Gastroesophageal sphincter (tissue), 4 donors: ENCODE results near the gene UGT1A3. TPM values are rescaled to one million over a fixed set of nuclear protein-coding genes. Genes with fewer than 3 reads are reported as not detected.

Experiments
- ATAC-seq: fragments of 150-250 bp; one replicate; pipeline ENCODE4 v1.9.1; 2016; ENCODE audit warnings: mild to moderate bottlenecking, moderate library complexity
- H3K27ac ChIP-seq, 4 donors: fragments of 200-600 bp; sonication (generic) in 3 of 4; 1 replicate in 3 of 4; 2 replicates in 1 of 4; pipeline ENCODE4 v1.5.1; 2016 to 2019
- H3K27me3 ChIP-seq: fragments of 200-600 bp; sonication (generic); one replicate; pipeline ENCODE4 v1.5.1; 2019
- H3K36me3 ChIP-seq, 2 donors: fragments of 200-600 bp; sonication (generic); one replicate each; pipeline ENCODE4 v1.5.1; 2019; ENCODE audit warnings: control low read depth in 1 of 2
- H3K4me1 ChIP-seq, 3 donors: fragments of 200-600 bp; sonication (generic); 1 replicate in 2 of 3; 2 replicates in 1 of 3; pipeline ENCODE4 v1.5.1; 2016 to 2019; ENCODE audit warnings: control low read depth in 2 of 3
- H3K4me3 ChIP-seq, 2 donors: fragments of 200-600 bp; sonication (generic); one replicate each; pipeline ENCODE4 v1.5.1; 2019; ENCODE audit warnings: mild to moderate bottlenecking in 1 of 2, moderate library complexity in 1 of 2
- H3K9me3 ChIP-seq, 3 donors: fragments of 200-600 bp; sonication (generic); one replicate each; pipeline ENCODE4 v1.5.1; 2017 to 2019; ENCODE audit warnings: control low read depth in 2 of 3
- EP300 ChIP-seq: sonication (generic); formaldehyde crosslinking; IDR thresholded peaks from one replicate; pipeline ENCODE4 v1.6.1; 2017; ENCODE audit warnings: antibody characterized with exemption, mild to moderate bottlenecking
- POLR2A ChIP-seq, 2 donors: fragments of 450-650 bp; IDR thresholded peaks; one replicate each; pipeline ENCODE4 v1.6.1; 2017; ENCODE audit warnings: antibody characterized with exemption in 2 of 2, mild to moderate bottlenecking in 2 of 2, moderate library complexity in 1 of 2
- POLR2AphosphoS5 ChIP-seq: sonication (generic); formaldehyde crosslinking; IDR thresholded peaks from one replicate; pipeline ENCODE4 v1.6.1; 2017; ENCODE audit warnings: antibody characterized with exemption
- WGBS, 2 donors: methylation state at CpG; one replicate each; pipeline ENCODE4 v1.1.5; 2018; ENCODE audit warnings: low coverage in 1 of 2; 5-methylcytosine and 5-hydroxymethylcytosine counted together
- total RNA-seq, 4 donors: library from RNA; depleted of rRNA; stranded (reverse); fragments of >200 nt; gene quantifications; one replicate each; pipeline ENCODE4 v1.1.0, GENCODE V29; 2016
- TF ChIP-seq, protein P1 (sequence below), 4 experiments: fragments of 200-600 bp in 2 of 4; fragments of 450-650 bp in 2 of 4; sonication (generic) in 1 of 4; IDR thresholded peaks; one replicate each; pipeline ENCODE4 v1.5.1; 2017 to 2019; ENCODE audit warnings: antibody characterized with exemption in 4 of 4, mild to moderate bottlenecking in 2 of 4, moderate library complexity in 2 of 4

The UGT1A3 gene
- total RNA-seq, 4 donors from 2014 or later, result not detected

DNA sequence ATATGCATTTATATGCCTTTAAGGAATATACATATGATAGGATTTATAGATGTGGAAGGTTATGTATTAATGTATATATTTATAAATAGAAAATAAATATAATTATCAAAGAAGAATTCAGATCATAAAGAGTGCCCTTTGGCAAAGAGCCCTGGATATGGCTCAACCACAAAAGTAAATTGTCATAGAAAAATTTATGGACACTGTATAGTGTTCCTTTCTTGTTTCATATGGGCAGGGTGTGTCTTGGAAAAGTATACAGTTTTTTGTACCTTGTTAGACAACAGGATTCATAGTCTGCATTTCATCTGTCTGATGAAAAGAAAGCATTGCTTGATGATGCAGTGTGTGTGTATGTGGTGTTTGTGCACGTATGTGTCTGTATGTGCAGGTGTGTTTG, 44.2 kb upstream of the UGT1A3 start:
- no peak overlapping the region for H3K27ac ChIP-seq
- no peaks in the 10 kb centered on the region for H3K4me1 ChIP-seq
- no peaks in the 10 kb centered on the region for H3K9me3 ChIP-seq
- H3K27me3 ChIP-seq, result no peaks in the 10 kb centered on the region
- WGBS, 2 donors, result 57 to 85% methylated on average over 1 of the region's 1 CpG
- ATAC-seq, result no peak
- TF ChIP-seq, protein P1, sequence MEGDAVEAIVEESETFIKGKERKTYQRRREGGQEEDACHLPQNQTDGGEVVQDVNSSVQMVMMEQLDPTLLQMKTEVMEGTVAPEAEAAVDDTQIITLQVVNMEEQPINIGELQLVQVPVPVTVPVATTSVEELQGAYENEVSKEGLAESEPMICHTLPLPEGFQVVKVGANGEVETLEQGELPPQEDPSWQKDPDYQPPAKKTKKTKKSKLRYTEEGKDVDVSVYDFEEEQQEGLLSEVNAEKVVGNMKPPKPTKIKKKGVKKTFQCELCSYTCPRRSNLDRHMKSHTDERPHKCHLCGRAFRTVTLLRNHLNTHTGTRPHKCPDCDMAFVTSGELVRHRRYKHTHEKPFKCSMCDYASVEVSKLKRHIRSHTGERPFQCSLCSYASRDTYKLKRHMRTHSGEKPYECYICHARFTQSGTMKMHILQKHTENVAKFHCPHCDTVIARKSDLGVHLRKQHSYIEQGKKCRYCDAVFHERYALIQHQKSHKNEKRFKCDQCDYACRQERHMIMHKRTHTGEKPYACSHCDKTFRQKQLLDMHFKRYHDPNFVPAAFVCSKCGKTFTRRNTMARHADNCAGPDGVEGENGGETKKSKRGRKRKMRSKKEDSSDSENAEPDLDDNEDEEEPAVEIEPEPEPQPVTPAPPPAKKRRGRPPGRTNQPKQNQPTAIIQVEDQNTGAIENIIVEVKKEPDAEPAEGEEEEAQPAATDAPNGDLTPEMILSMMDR (IDR thresholded peaks at IDR 0.05), result no peak
- TF ChIP-seq EP300 (no peak), POLR2A (IDR thresholded peaks at IDR 0.05) (no peak), POLR2AphosphoS5 (no peak)
- H3K36me3 ChIP-seq, result no peaks in the 10 kb centered on the region
- H3K4me3 ChIP-seq, result no peak overlapping the region

DNA sequence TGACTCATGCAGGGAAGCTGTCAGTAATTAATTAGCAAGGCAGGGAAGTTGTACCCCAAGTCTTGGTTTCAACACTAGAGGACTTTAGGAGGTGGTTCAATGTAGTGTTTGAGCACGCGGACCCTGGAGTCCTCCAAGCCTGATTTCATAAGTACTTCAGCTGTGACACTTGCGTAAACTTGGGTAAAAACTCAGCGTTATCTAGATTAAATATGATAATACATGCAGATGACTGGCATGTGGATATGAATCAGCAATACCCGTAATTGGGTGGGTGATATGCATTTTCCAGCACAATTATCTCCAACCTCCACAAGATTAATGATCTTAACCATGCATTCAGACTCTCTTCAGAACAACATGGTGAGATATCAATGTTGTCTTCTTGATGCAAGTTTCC, 41.9 kb upstream of the UGT1A3 start:
- no peaks in the 10 kb centered on the region for H3K9me3 ChIP-seq
- H3K27ac ChIP-seq, result no peak overlapping the region
- WGBS, 2 donors, result 82 to 95% methylated on average over 3 to 4 of the region's 5 CpGs
- H3K4me1 ChIP-seq, result no peaks in the 10 kb centered on the region
- ATAC-seq, result no peak
- H3K4me3 ChIP-seq, result no peak overlapping the region
- no peaks in the 10 kb centered on the region for H3K36me3 ChIP-seq
- TF ChIP-seq, protein P1 (IDR thresholded peaks at IDR 0.05), result no peak
- no peak for TF ChIP-seq EP300
- no peak for TF ChIP-seq POLR2A (IDR thresholded peaks at IDR 0.05)
- no peak for TF ChIP-seq POLR2AphosphoS5
- peaks cover 6% of the 10 kb centered on the region for H3K27me3 ChIP-seq

DNA sequence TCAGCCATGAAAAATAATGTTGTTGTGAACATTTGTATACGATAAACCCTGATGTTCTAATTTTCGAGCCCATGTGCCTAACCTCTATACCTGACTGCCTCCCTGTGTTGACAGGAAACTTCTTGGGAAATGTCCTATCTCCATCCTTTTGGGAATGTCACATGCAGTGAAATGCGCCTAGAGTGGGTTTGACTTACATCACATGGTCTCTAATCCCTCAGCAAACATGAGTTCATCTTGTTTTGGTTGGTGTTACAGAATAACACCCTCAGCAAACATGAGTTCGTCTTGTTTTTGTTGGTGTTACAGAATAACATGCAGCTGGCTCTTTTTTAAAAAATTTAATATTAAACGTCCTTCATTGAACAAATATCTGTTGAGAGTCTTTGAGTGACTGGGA, 40.5 kb upstream of the UGT1A3 start:
- Histone ChIP-seq H3K27me3 (peaks cover 6% of the 10 kb centered on the region), H3K27ac (no peak overlapping the region), H3K9me3 (no peaks in the 10 kb centered on the region), H3K4me1 (no peaks in the 10 kb centered on the region), H3K36me3 (no peaks in the 10 kb centered on the region), H3K4me3 (no peak overlapping the region)
- WGBS, 2 donors, result 69 to 78% methylated on average over 4 of the region's 5 CpGs
- TF ChIP-seq POLR2AphosphoS5 (no peak), EP300 (no peak), POLR2A (IDR thresholded peaks at IDR 0.05) (no peak)
- TF ChIP-seq, protein P1 (IDR thresholded peaks at IDR 0.05), result no peak
- ATAC-seq, result no peak

DNA sequence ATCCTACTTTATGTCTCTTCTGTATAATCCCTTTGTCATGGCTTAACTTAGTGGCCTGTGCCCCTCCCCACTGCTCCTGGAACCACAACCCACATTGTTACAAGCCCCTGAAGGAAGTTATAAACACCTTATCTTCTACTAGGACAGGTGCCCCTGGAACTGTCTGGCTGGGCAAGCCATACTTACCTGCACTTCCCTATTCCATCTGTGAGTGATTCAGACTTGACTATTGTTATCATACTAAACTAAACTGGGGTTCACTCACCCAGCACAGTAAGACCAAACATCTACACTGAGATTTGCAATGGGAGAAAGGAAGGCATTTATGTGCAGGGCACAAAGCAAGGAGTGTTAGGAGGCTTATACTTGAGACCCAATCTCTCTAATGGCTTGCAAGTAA, 39.8 kb upstream of the UGT1A3 start:
- no peak for TF ChIP-seq EP300
- no peak for TF ChIP-seq POLR2A (IDR thresholded peaks at IDR 0.05)
- TF ChIP-seq, protein P1 (IDR thresholded peaks at IDR 0.05), result no peak
- no peak for TF ChIP-seq POLR2AphosphoS5
- Histone ChIP-seq H3K27ac (no peak overlapping the region), H3K27me3 (peaks cover 6% of the 10 kb centered on the region), H3K36me3 (no peaks in the 10 kb centered on the region), H3K4me3 (no peak overlapping the region), H3K4me1 (no peaks in the 10 kb centered on the region), H3K9me3 (no peaks in the 10 kb centered on the region)
- no peak for ATAC-seq

DNA sequence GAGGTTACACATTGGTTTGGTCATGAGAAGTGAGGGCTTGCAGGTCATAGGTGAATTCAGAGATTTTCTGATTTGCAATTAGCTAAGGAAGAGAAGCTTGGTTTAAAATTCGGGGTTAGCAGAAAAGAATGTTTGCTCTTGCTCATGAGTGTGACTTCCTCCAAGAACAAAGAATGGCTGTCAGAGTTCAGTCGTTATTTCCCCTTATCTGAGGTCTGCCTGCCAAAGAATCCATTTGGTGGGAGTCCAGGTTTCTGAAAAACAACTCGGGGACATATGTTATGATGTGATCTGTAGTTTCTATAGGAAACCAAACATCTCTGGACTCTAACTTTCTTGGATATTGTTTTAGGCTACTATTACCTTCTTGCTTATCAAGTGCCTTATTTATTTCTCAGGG, 39.3 kb upstream of the UGT1A3 start:
- Histone ChIP-seq H3K27me3 (peaks cover 6% of the 10 kb centered on the region), H3K4me1 (no peaks in the 10 kb centered on the region), H3K9me3 (no peaks in the 10 kb centered on the region), H3K36me3 (no peaks in the 10 kb centered on the region), H3K4me3 (no peak overlapping the region), H3K27ac (no peak overlapping the region)
- 6 to 23% methylated on average over 3 of the region's 3 CpGs for WGBS, 2 donors
- ATAC-seq, result no peak
- TF ChIP-seq, protein P1 (IDR thresholded peaks at IDR 0.05), result no peak
- TF ChIP-seq EP300, result no peak
- TF ChIP-seq POLR2AphosphoS5, result no peak
- no peak for TF ChIP-seq POLR2A (IDR thresholded peaks at IDR 0.05)
